CD4-positive, alpha-beta memory T cell (primary cell): ENCODE results near the gene SLC35E4. TPM values are rescaled to one million over a fixed set of nuclear protein-coding genes. Genes with fewer than 3 reads are reported as not detected.

Experiments
- CTCF ChIA-PET: fragments of 350-600 bp; sonication (Branson Sonifier 250); formaldehyde crosslinking; loops from one replicate; lab custom pipeline; 2021; ENCODE audit warnings: inconsistent platforms; ENCODE audit not compliant: partially characterized antibody; lab: Charles Lee
- POLR2A ChIA-PET: fragments of 350-600 bp; sonication (Branson Sonifier 250); formaldehyde crosslinking; loops from one replicate; lab custom pipeline; 2021; ENCODE audit not compliant: partially characterized antibody; lab: Charles Lee
- DNase-seq, 5 donors: peaks; one replicate each; pipeline versions ENCODE4 v3.0.0 to v3.0.0-alpha.2; 2020 to 2022; ENCODE audit warnings: mixed read lengths in 1 of 5
- H3K27ac ChIP-seq: one replicate; pipeline ENCODE4 v1.7.0; 2013; ENCODE audit warnings: low read depth, low read length
- H3K27me3 ChIP-seq: 2 replicates; pipeline ENCODE4 v1.7.0; 2013; ENCODE audit warnings: mild to moderate bottlenecking, low read length, moderate library complexity; ENCODE audit not compliant: insufficient read depth
- H3K36me3 ChIP-seq: 2 replicates; pipeline ENCODE4 v1.7.0; 2013; ENCODE audit warnings: mild to moderate bottlenecking, low read length, moderate library complexity; ENCODE audit not compliant: insufficient read depth
- H3K4me1 ChIP-seq: 2 replicates; pipeline ENCODE4 v1.7.0; 2013; ENCODE audit warnings: mild to moderate bottlenecking, low read length, moderate library complexity; ENCODE audit not compliant: insufficient read depth
- H3K4me3 ChIP-seq, 2 donors: one replicate each; pipeline ENCODE4 v1.7.0; 2013; ENCODE audit warnings: low read length in 2 of 2, mild to moderate bottlenecking in 1 of 2
- H3K9me3 ChIP-seq, 2 donors: one replicate each; pipeline ENCODE4 v1.7.0; 2013; ENCODE audit warnings: low read length in 2 of 2, control low read depth in 1 of 2; ENCODE audit not compliant: control insufficient read depth in 1 of 2
- H3K27ac Mint-ChIP-seq, 7 donors: one replicate each; pipeline ENCODE4 v1.8.0; 2020 to 2021; ENCODE audit warnings: mixed read lengths in 7 of 7, mild to moderate bottlenecking in 6 of 7, inconsistent platforms in 3 of 7, moderate library complexity in 3 of 7
- H3K27me3 Mint-ChIP-seq, 2 donors: one replicate each; pipeline ENCODE4 v1.8.0; 2020 to 2021; ENCODE audit warnings: mixed read lengths in 2 of 2
- H3K36me3 Mint-ChIP-seq, 2 donors: one replicate each; pipeline ENCODE4 v1.8.0; 2020 to 2021; ENCODE audit warnings: mixed read lengths in 2 of 2, inconsistent platforms in 1 of 2, mild to moderate bottlenecking in 1 of 2
- H3K4me1 Mint-ChIP-seq, 4 donors: one replicate each; pipeline ENCODE4 v1.8.0; 2020 to 2021; ENCODE audit warnings: mixed read lengths in 4 of 4, mild to moderate bottlenecking in 1 of 4
- H3K4me3 Mint-ChIP-seq, 8 donors: one replicate each; pipeline ENCODE4 v1.8.0; 2020 to 2021; ENCODE audit warnings: mixed read lengths in 8 of 8, mild to moderate bottlenecking in 7 of 8, moderate library complexity in 6 of 8, inconsistent platforms in 3 of 8
- H3K9me3 Mint-ChIP-seq, 8 donors: one replicate each; pipeline ENCODE4 v1.8.0; 2020 to 2021; ENCODE audit warnings: mixed read lengths in 8 of 8, mild to moderate bottlenecking in 5 of 8, inconsistent platforms in 3 of 8, moderate library complexity in 1 of 8
- intact Hi-C: fragments of 100-400 bp; cut with micrococcal nuclease; formaldehyde crosslinking; loops from one replicate; pipeline ENCODE4 v1.15.1; 2023
- polyA plus RNA-seq, 2 donors: library from polyadenylated mRNA; unstranded; fragments of 300-500 nt; fragmentation: Illumina TruSeq; gene quantifications; one replicate each; pipeline ENCODE4 v1.2.3, GENCODE V29; 2021
- total RNA-seq, 2 experiments: library from RNA; stranded (reverse); gene quantifications; one replicate each; pipeline ENCODE4 v1.2.3, GENCODE V29; 2021

Gene SLC35E4
- total and polyA plus RNA-seq, 4 experiments from 2014 or later, result 0.61 to 3.0 (median 2.0) TPM

DNA sequence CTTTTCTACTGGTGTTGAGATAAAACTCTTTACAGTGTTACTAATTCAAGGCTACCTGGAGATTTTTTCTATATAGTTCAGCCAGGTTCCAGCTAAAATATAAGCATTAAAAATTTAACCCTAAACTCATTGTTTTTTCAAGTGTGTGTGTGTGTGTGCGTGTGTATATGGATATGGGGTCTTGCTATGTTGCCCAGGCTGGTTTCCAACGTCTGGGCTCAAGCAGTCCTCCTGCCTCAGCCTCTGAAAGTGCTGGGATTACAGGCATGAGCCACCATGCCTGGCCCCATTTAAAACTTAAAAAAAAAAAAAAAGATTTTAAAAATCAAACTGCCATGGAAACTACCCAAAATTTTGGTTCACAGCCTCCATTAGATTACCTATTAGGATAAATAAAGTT lies 39.4 kb upstream of the SLC35E4 start:
- H3K9me3 ChIP-seq, result no peaks in the 10 kb centered on the region
- no peak overlapping the region for H3K4me3 Mint-ChIP-seq
- H3K4me1 ChIP-seq, result peaks cover 7% of the 10 kb centered on the region
- DNase-seq, result no peak
- H3K4me3 ChIP-seq, result no peak overlapping the region
- no peaks in the 10 kb centered on the region for H3K27me3 ChIP-seq
- no peak overlapping the region for H3K27ac Mint-ChIP-seq
- POLR2A ChIA-PET, result interaction anchor here (0.6 kb wide), 2 partner anchors 9 to 672 kb away, joined by 3 read pairs; no protein-coding TSS in a partner anchor
- H3K4me1 Mint-ChIP-seq, result peaks cover 0 to 2% (median 0%) of the 10 kb centered on the region in 4 donors
- H3K36me3 Mint-ChIP-seq, result no peaks in the 10 kb centered on the region
- H3K27ac ChIP-seq, result no peak overlapping the region
- H3K36me3 ChIP-seq, result no peaks in the 10 kb centered on the region
- no peaks in the 10 kb centered on the region for H3K9me3 Mint-ChIP-seq
- intact Hi-C loops, result no loop called here
- CTCF ChIA-PET, result interaction anchor here (1.4 kb wide), 1 partner anchor 10 kb away, joined by 6 read pairs; no protein-coding TSS in a partner anchor
- H3K27me3 Mint-ChIP-seq, result peaks cover 6 to 7% of the 10 kb centered on the region in 2 donors

DNA sequence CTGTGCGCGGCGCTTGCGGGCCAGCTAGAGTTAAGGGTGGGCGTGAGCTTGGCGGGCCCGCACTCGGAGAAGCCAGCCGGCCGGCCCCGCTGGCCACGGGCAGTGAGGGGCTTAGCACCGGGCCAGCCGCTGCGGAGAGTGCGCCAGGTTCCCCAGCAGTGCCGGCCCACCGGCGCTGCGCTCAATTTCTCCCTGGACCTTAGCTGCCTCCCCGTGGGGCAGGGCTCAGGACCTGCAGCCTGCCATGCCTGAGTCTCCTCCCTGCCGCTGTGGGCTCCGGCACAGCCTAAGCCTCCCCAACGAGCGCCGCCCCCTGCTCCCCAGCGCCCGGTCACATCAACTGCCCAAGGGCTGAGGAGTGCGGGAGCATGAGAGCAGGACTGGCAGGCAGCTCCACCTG lies 38.7 kb upstream of the SLC35E4 start:
- intact Hi-C loops, result no loop called here
- no peak for DNase-seq
- ChIA-PET POLR2A (no interaction called here), CTCF (interaction anchor here (0.7 kb wide), 1 partner anchor 9 kb away, joined by 3 read pairs; no protein-coding TSS in a partner anchor)
- H3K9me3 ChIP-seq, result no peaks in the 10 kb centered on the region
- H3K4me3 ChIP-seq, result no peak overlapping the region
- H3K4me1 Mint-ChIP-seq, result peaks cover 0 to 2% (median 0%) of the 10 kb centered on the region in 4 donors
- no peak overlapping the region for H3K27ac ChIP-seq
- peaks cover 4% of the 10 kb centered on the region for H3K4me1 ChIP-seq
- H3K27ac Mint-ChIP-seq, result no peak overlapping the region
- H3K4me3 Mint-ChIP-seq, result no peak overlapping the region
- no peaks in the 10 kb centered on the region for H3K9me3 Mint-ChIP-seq
- H3K27me3 ChIP-seq, result no peaks in the 10 kb centered on the region
- H3K36me3 ChIP-seq, result no peaks in the 10 kb centered on the region
- H3K36me3 Mint-ChIP-seq, result no peaks in the 10 kb centered on the region
- H3K27me3 Mint-ChIP-seq, result peaks cover 6 to 7% of the 10 kb centered on the region in 2 donors

DNA sequence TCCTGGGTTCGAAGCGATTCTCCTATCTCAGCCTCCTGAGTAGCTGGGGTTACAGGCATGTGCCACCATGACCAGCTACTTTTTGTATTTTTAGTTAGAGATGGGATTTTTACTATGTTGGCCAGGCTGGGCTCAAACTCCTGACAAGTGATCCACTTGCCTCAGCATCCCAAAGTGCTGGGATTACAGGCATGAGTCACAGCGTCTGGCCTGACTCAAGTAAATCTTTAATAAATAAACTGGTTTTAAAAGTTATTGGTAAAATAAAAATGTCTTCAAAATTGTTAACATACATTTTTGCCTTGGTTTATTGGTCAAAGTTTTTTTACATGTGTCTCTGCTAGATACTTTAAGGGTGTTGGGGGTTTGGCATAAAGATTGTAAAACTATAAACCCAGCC lies 36.6 kb upstream of the SLC35E4 start:
- intact Hi-C loops, result no loop called here
- Histone ChIP-seq H3K4me1 (no peaks in the 10 kb centered on the region), H3K4me3 (no peak overlapping the region), H3K27me3 (no peaks in the 10 kb centered on the region), H3K27ac (no peak overlapping the region), H3K36me3 (no peaks in the 10 kb centered on the region), H3K9me3 (no peaks in the 10 kb centered on the region)
- Mint-ChIP-seq H3K36me3 (no peaks in the 10 kb centered on the region), H3K27me3 (peaks cover 4 to 5% of the 10 kb centered on the region in 2 donors), H3K27ac (no peak overlapping the region), H3K9me3 (no peaks in the 10 kb centered on the region), H3K4me3 (no peak overlapping the region), H3K4me1 (peaks cover 0 to 3% (median 1%) of the 10 kb centered on the region in 4 donors)
- DNase-seq, result no peak
- ChIA-PET CTCF (no interaction called here), POLR2A (no interaction called here)

DNA sequence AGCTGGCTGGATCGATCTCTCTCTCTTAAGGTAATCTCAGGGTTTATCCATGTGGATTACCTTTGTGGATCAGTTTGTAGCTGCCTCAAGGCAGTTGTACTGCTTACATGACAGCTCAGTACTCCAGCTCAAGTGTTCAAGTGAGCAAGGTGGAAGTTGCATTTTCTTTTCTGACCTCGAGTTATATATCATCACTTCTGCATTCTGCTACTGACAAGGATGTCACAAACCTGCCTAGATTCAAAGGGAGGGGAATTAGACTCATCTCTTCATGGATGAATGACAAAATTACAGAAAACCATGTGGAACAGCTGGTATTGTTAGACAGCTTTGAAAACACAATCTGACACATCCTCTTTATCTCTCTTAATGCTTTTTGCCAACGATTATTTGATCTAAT lies 34.7 kb upstream of the SLC35E4 start:
- H3K27me3 Mint-ChIP-seq, result peaks cover 2 to 3% of the 10 kb centered on the region in 2 donors
- Histone ChIP-seq H3K27me3 (no peaks in the 10 kb centered on the region), H3K9me3 (no peaks in the 10 kb centered on the region), H3K36me3 (no peaks in the 10 kb centered on the region), H3K27ac (no peak overlapping the region), H3K4me3 (no peak overlapping the region), H3K4me1 (peaks cover 4% of the 10 kb centered on the region)
- H3K36me3 Mint-ChIP-seq, result no peaks in the 10 kb centered on the region
- DNase-seq, result no peak
- no peak overlapping the region for H3K27ac Mint-ChIP-seq
- ChIA-PET CTCF (interaction anchor here (1.0 to 1.2 kb wide), 2 partner anchors 32 to 39 kb away, joined by 3 to 4 read pairs; no protein-coding TSS in a partner anchor), POLR2A (no interaction called here)
- H3K4me3 Mint-ChIP-seq, result no peak overlapping the region
- H3K4me1 Mint-ChIP-seq, result peaks cover 6 to 9% (median 8%) of the 10 kb centered on the region in 4 donors
- H3K9me3 Mint-ChIP-seq, result no peaks in the 10 kb centered on the region
- intact Hi-C loops, result no loop called here

DNA sequence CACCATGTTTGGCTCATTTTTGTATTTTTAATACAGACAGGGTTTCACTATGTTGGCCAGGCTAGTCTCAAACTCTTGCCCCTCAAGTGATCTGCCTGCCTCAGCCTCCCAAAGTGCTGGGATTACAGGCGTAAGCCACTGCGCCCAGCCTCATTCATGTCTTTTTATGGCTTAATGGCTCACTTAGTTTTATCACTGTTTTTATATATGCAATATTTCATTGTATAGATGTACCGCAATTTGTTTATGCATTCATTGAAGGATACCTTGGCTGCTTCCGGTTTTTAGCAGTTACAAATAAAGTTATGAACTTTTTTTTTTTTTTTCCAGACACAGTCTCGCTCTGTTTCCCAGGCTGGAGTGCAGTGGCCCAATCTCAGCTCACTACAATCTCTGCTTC lies 34.1 kb upstream of the SLC35E4 start:
- no peaks in the 10 kb centered on the region for H3K27me3 ChIP-seq
- peaks cover 9% of the 10 kb centered on the region for H3K4me1 ChIP-seq
- no peaks in the 10 kb centered on the region for H3K36me3 ChIP-seq
- Mint-ChIP-seq H3K4me1 (peaks cover 6 to 14% (median 10%) of the 10 kb centered on the region in 4 donors), H3K9me3 (no peaks in the 10 kb centered on the region), H3K27ac (no peak overlapping the region), H3K36me3 (no peaks in the 10 kb centered on the region), H3K27me3 (peaks cover 0 to 3% of the 10 kb centered on the region in 2 donors), H3K4me3 (no peak overlapping the region)
- H3K4me3 ChIP-seq, result no peak overlapping the region
- DNase-seq, result no peak
- intact Hi-C loops, result no loop called here
- CTCF ChIA-PET, result interaction anchor here (1.0 kb wide), 2 partner anchors 10 to 32 kb away, joined by 3 to 4 read pairs; partner anchors contain the start of gene PES1
- no peaks in the 10 kb centered on the region for H3K9me3 ChIP-seq
- POLR2A ChIA-PET, result no interaction called here
- no peak overlapping the region for H3K27ac ChIP-seq

DNA sequence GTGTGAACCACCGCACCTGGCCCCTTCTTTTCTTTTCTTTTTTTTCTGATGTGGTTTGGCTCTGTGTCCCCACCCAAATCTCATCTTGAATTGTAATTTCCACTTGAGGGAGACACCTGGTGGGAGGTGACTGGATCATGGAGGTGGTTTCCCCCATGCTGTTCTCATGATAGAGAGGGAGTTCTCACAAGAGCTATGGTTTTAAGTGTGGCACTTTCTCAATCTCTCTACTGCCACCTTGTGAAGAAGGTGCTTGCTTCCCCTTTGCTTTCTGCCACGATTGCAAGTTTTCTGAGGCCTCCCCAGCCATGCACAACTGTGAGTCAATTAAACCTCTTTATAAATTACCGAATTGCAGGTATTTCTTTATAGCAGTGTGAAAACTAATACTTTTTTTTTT lies 33.5 kb upstream of the SLC35E4 start:
- Histone ChIP-seq H3K4me3 (no peak overlapping the region), H3K36me3 (no peaks in the 10 kb centered on the region), H3K4me1 (peaks cover 10% of the 10 kb centered on the region), H3K27ac (no peak overlapping the region), H3K9me3 (no peaks in the 10 kb centered on the region), H3K27me3 (no peaks in the 10 kb centered on the region)
- Mint-ChIP-seq H3K4me3 (no peak overlapping the region), H3K27me3 (peaks cover 0 to 3% of the 10 kb centered on the region in 2 donors), H3K27ac (peak overlapping the region in 1 of 7 donors; percentile 68), H3K36me3 (no peaks in the 10 kb centered on the region), H3K9me3 (no peaks in the 10 kb centered on the region), H3K4me1 (peaks cover 6 to 17% (median 13%) of the 10 kb centered on the region in 4 donors)
- CTCF ChIA-PET, result interaction anchor here (1.0 kb wide), 1 partner anchor 11 kb away, joined by 3 read pairs; the partner anchor contains the start of gene PES1
- intact Hi-C loops, result loop anchor here (2.0 kb wide), 1 partner anchor 211 kb away; no protein-coding TSS in a partner anchor
- DNase-seq, result peak in 3 of 5 donors; percentile 15 to 39 (median 17)
- POLR2A ChIA-PET, result interaction anchor here (0.6 kb wide), 1 partner anchor 196 kb away, joined by 3 read pairs; no protein-coding TSS in a partner anchor

DNA sequence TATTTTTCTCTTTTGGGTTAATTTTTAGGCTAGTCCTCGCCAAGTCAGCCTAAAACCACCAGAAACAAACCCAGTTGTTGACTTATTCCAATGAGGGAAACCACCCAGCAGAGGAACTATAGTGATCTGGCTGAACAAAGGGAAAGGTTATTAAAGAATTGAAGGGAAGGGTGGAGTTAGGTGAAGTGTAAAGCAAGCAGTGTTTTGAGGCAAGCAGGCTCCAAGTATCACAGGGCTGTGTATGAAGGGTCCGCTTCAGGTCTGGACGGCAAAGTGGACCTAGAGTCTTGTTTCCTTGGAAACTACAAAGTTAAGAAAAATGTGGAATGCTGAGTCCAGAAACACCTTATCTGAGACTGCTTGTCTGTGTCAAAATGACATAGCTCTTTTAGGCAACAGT lies 31.8 kb upstream of the SLC35E4 start:
- Histone ChIP-seq H3K27me3 (no peaks in the 10 kb centered on the region), H3K4me1 (peaks cover 16% of the 10 kb centered on the region), H3K27ac (no peak overlapping the region), H3K9me3 (no peaks in the 10 kb centered on the region), H3K4me3 (no peak overlapping the region), H3K36me3 (no peaks in the 10 kb centered on the region)
- ChIA-PET CTCF (interaction anchor here (0.9 to 1.6 kb wide), 4 partner anchors 9 to 31 kb away, joined by 3 to 6 read pairs (median 4); no protein-coding TSS in a partner anchor), POLR2A (no interaction called here)
- Mint-ChIP-seq H3K9me3 (no peaks in the 10 kb centered on the region), H3K36me3 (no peaks in the 10 kb centered on the region), H3K27me3 (peaks cover 0 to 1% of the 10 kb centered on the region in 2 donors), H3K4me1 (peaks cover 10 to 26% (median 19%) of the 10 kb centered on the region in 4 donors), H3K4me3 (no peak overlapping the region), H3K27ac (peak overlapping the region in 1 of 7 donors; percentile 21)
- no peak for DNase-seq
- intact Hi-C loops, result loop anchor here (2.0 kb wide), 1 partner anchor 213 kb away; no protein-coding TSS in a partner anchor
